PC-9 (cell line): ENCODE results near the gene SORBS1. TPM values are rescaled to one million over a fixed set of nuclear protein-coding genes. Genes with fewer than 3 reads are reported as not detected.

Experiments
- BruUV-seq: library from RNA; stranded (reverse); fragments of 400-500 nt; replicated peaks from 2 replicates; lab custom pipeline; 2021; lab: Mats Ljungman, UMichigan
- CTCF ChIA-PET: fragments of 300-600 bp; sonication (Branson Sonifier 250); formaldehyde crosslinking; loops from one replicate; lab custom pipeline; 2022; ENCODE audit warnings: antibody characterized with exemption; lab: Charles Lee
- POLR2A ChIA-PET: fragments of 300-600 bp; sonication (Branson Sonifier 250); formaldehyde crosslinking; loops from one replicate; lab custom pipeline; 2022; ENCODE audit warnings: antibody characterized with exemption; ENCODE audit not compliant: unreplicated experiment; lab: Charles Lee
- DNase-seq, 2 experiments: peaks; one replicate each; pipeline versions ENCODE4 v3.0.0 to v3.0.0-alpha.2; 2015 to 2022; ENCODE audit warnings: mixed read lengths in 1 of 2
- H2AFZ ChIP-seq: fragments of 200-600 bp; sonication (generic); 2 replicates; pipeline ENCODE4 v1.8.1; 2017; ENCODE audit warnings: antibody characterized with exemption
- H3F3A ChIP-seq: fragments of 200-600 bp; sonication (generic); 2 replicates; pipeline ENCODE4 v1.8.1; 2017; ENCODE audit warnings: antibody characterized with exemption, mild to moderate bottlenecking, low read depth; ENCODE audit not compliant: insufficient read depth
- H3K27ac ChIP-seq: fragments of 200-600 bp; sonication (generic); 2 replicates; pipeline ENCODE4 v1.6.1; 2016; ENCODE audit warnings: mixed run types
- H3K27me3 ChIP-seq: fragments of 200-600 bp; sonication (generic); 2 replicates; pipeline ENCODE4 v1.6.1; 2016; ENCODE audit warnings: low read depth, mixed run types; ENCODE audit not compliant: insufficient read depth
- H3K36me3 ChIP-seq: fragments of 200-600 bp; sonication (generic); 2 replicates; pipeline ENCODE4 v1.6.1; 2016; ENCODE audit warnings: low read depth, mixed run types
- H3K4me1 ChIP-seq: fragments of 200-600 bp; sonication (generic); replicated peaks from 2 replicates; pipeline ENCODE4 v1.6.1; 2016; ENCODE audit warnings: mixed run types; ENCODE audit not compliant: insufficient read depth
- H3K4me2 ChIP-seq: fragments of 200-600 bp; sonication (generic); 2 replicates; pipeline ENCODE4 v1.6.1; 2017; ENCODE audit warnings: mixed run types
- H3K4me3 ChIP-seq: fragments of 200-600 bp; sonication (generic); 2 replicates; pipeline ENCODE4 v1.6.1; 2016; ENCODE audit warnings: mixed run types
- H3K79me2 ChIP-seq: fragments of 200-600 bp; sonication (generic); 2 replicates; pipeline ENCODE4 v1.6.1; 2017; ENCODE audit warnings: low read depth, mixed run types
- H3K9me2 ChIP-seq: fragments of 200-600 bp; sonication (generic); 2 replicates; pipeline ENCODE4 v1.8.1; 2017; ENCODE audit warnings: mild to moderate bottlenecking; ENCODE audit not compliant: insufficient read depth
- H3K9me3 ChIP-seq: fragments of 200-600 bp; sonication (generic); 2 replicates; pipeline ENCODE4 v1.8.1; 2016; ENCODE audit warnings: low read depth; ENCODE audit not compliant: insufficient read depth
- H4K20me1 ChIP-seq: fragments of 200-600 bp; sonication (generic); 2 replicates; pipeline ENCODE4 v1.8.1; 2017; ENCODE audit not compliant: insufficient read depth
- EZH2 ChIP-seq: fragments of 200-600 bp; sonication (generic); IDR thresholded peaks from 2 replicates; pipeline ENCODE4 v1.8.0; 2017; ENCODE audit warnings: antibody characterized with exemption, low read depth
- intact Hi-C: fragments of 100-400 bp; cut with micrococcal nuclease; formaldehyde crosslinking; loops from one replicate; pipeline ENCODE4 v1.10.0; 2022; ENCODE audit not compliant: unreplicated experiment
- total RNA-seq: library from RNA; stranded (reverse); gene quantifications from 2 replicates; pipeline ENCODE4 v1.2.3, GENCODE V29; 2021
- TF ChIP-seq, protein P1 (sequence below): fragments of 200-600 bp; sonication (generic); conservative IDR thresholded peaks from 2 replicates; pipeline ENCODE4 v1.6.1; 2017; ENCODE audit warnings: mixed run types, antibody characterized with exemption, mild to moderate bottlenecking, moderate library complexity

Gene SORBS1
- total RNA-seq, 1 experiment from 2014 or later: 5.0 TPM

DNA sequence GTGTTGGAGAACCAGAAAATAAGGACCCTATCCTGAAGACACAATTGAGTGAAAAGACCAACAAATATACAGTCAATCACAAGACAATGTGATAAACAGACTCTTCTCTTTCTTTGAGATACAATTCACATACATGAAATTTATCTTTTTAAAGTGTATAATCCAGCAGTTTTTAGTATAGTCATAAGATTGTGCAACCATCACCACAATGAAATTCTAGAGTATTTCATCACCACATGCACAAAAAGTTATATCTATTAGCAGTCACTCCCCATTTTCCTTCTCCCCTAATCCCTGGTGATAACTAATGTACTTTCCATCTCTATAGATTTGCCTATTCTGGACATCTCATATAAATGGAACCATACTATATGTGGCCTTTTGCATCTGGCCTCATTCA lies 8.2 kb upstream of the SORBS1 start:
- intact Hi-C loops: no loop called here
- H3K4me3 ChIP-seq: no peak overlapping the region
- no peaks in the 10 kb centered on the region for H3K4me1 ChIP-seq
- H3F3A ChIP-seq: no peaks in the 10 kb centered on the region
- no peaks in the 10 kb centered on the region for H3K9me3 ChIP-seq
- H3K4me2 ChIP-seq: no peak overlapping the region
- H4K20me1 ChIP-seq: no peaks in the 10 kb centered on the region
- no peaks in the 10 kb centered on the region for H3K36me3 ChIP-seq
- DNase-seq: no peak
- BruUV-seq: no TSS peak
- no peaks in the 10 kb centered on the region for H3K9me2 ChIP-seq
- ChIA-PET CTCF (no interaction called here), POLR2A (no interaction called here)
- no peak overlapping the region for H3K27ac ChIP-seq
- H3K79me2 ChIP-seq: no peaks in the 10 kb centered on the region
- no peaks in the 10 kb centered on the region for H3K27me3 ChIP-seq
- H2AFZ ChIP-seq: no peak overlapping the region
- TF ChIP-seq, protein P1, sequence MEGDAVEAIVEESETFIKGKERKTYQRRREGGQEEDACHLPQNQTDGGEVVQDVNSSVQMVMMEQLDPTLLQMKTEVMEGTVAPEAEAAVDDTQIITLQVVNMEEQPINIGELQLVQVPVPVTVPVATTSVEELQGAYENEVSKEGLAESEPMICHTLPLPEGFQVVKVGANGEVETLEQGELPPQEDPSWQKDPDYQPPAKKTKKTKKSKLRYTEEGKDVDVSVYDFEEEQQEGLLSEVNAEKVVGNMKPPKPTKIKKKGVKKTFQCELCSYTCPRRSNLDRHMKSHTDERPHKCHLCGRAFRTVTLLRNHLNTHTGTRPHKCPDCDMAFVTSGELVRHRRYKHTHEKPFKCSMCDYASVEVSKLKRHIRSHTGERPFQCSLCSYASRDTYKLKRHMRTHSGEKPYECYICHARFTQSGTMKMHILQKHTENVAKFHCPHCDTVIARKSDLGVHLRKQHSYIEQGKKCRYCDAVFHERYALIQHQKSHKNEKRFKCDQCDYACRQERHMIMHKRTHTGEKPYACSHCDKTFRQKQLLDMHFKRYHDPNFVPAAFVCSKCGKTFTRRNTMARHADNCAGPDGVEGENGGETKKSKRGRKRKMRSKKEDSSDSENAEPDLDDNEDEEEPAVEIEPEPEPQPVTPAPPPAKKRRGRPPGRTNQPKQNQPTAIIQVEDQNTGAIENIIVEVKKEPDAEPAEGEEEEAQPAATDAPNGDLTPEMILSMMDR: no peak
- no peak for TF ChIP-seq EZH2

DNA sequence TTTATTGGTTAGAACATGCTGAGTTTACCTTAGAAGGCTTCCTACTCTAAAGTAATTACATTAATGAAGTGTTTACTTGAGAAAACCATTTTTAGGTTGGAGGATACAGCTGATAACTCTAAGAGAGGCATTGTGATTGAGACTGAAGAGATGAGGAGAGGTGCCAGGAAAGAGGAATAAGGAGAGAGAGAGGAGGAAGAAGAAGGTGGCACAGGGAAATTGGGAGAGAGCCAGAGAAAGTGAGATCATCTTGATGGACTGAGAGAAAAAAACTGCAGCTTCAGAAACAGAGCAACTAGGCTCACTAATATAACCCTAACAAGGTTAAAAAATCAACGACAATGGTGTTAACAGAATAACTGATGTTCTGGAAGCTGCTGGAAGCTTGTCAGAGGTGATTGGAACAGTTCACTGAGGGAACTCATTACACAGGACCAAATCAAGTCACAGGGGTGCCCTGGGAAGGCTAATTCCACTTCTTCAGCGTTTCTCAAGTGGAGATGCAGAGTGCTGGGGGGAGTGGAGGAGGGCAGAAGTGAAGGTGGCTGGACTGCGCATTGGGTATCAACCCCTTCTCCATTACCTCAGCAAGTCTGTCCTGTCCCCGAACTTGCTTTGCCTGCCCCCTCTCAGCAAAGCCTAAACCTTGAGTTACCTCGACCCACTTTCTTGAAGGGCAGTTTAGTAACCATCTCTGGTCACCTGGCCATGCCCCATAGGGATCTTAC lies 6.9 kb upstream of the SORBS1 start:
- intact Hi-C loops: no loop called here
- Histone ChIP-seq H3K4me3 (no peak overlapping the region), H4K20me1 (no peaks in the 10 kb centered on the region), H2AFZ (no peak overlapping the region), H3K4me2 (no peak overlapping the region), H3K4me1 (no peaks in the 10 kb centered on the region), H3K27me3 (no peaks in the 10 kb centered on the region), H3K36me3 (no peaks in the 10 kb centered on the region), H3F3A (no peaks in the 10 kb centered on the region), H3K9me2 (no peaks in the 10 kb centered on the region), H3K79me2 (no peaks in the 10 kb centered on the region), H3K27ac (no peak overlapping the region), H3K9me3 (no peaks in the 10 kb centered on the region)
- ChIA-PET CTCF (interaction anchor here (0.7 kb wide), 1 partner anchor 12 kb away, joined by 6 read pairs; no protein-coding TSS in a partner anchor), POLR2A (no interaction called here)
- BruUV-seq: no TSS peak
- no peak for DNase-seq
- TF ChIP-seq, protein P1: no peak
- TF ChIP-seq EZH2: no peak

DNA sequence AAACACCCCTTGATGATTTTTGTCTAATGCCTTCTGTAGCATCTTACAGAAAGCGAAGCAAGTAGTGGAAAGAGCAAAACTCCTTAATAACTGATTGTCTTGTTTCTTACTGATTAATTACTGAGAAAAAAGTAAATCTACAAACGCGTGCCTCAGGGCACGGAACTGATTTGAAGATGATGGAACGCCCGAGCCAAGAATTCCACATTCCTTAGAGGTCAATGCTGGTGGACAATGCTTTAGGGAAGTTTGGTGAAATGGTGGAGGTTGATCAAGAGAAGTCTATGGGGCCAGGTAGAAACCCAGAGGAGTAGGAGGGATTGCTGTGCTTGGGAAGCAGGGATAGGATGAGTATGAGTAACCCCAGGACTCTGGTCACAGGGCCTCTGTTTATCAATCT lies 5.0 kb upstream of the SORBS1 start:
- no peaks in the 10 kb centered on the region for H4K20me1 ChIP-seq
- no peak overlapping the region for H3K4me3 ChIP-seq
- H3K27me3 ChIP-seq: no peaks in the 10 kb centered on the region
- no peak for DNase-seq
- BruUV-seq: no TSS peak
- H3K9me3 ChIP-seq: no peaks in the 10 kb centered on the region
- no peak overlapping the region for H3K27ac ChIP-seq
- TF ChIP-seq EZH2: no peak
- TF ChIP-seq, protein P1: no peak
- H3K4me1 ChIP-seq: no peaks in the 10 kb centered on the region
- POLR2A ChIA-PET: no interaction called here
- H3K4me2 ChIP-seq: no peak overlapping the region
- CTCF ChIA-PET: no interaction called here
- intact Hi-C loops: no loop called here
- no peaks in the 10 kb centered on the region for H3K79me2 ChIP-seq
- H3K36me3 ChIP-seq: no peaks in the 10 kb centered on the region
- no peaks in the 10 kb centered on the region for H3F3A ChIP-seq
- H2AFZ ChIP-seq: no peak overlapping the region
- H3K9me2 ChIP-seq: no peaks in the 10 kb centered on the region
